Measurements from ENCODE around the gene SERPINB5.
A peak's percentile ranks its signal among the peaks of the same experiment; 100 is the strongest.

SERPINB5 gene

GRCh38 chr18:63520053-63520685 lies 43.4 kb downstream of the SERPINB5 start:
- H3K36me3 ChIP-seq (ENCODE audit: control insufficient read depth, insufficient read depth, low read length), result no peaks in the 10 kb centered on the region
- H3K4me3 ChIP-seq (ENCODE audit: extremely low read depth, insufficient read depth, low read length, poor library complexity, severe bottlenecking), result no peak overlapping the region
- H3K4me1 ChIP-seq (ENCODE audit: control insufficient read depth, insufficient read depth, low read length, poor library complexity, severe bottlenecking), result no peaks in the 10 kb centered on the region
- WGBS, 2 experiments (ENCODE audit: insufficient coverage in 2 of 2), result 76 to 86% methylated on average over 2 to 3 of the region's 3 CpGs
- H3K9me3 ChIP-seq (ENCODE audit: control insufficient read depth, low read length), result no peaks in the 10 kb centered on the region
- H3K27ac ChIP-seq (ENCODE audit: low read depth, low read length, severe bottlenecking), result no peak overlapping the region

- Histone ChIP-seq H3K27ac (ENCODE audit: low read depth, low read length, severe bottlenecking) (no peak overlapping the region), H3K4me1 (ENCODE audit: control insufficient read depth, insufficient read depth, low read length, poor library complexity, severe bottlenecking) (no peaks in the 10 kb centered on the region), H3K9me3 (ENCODE audit: control insufficient read depth, low read length) (no peaks in the 10 kb centered on the region), H3K4me3 (ENCODE audit: extremely low read depth, insufficient read depth, low read length, poor library complexity, severe bottlenecking) (no peak overlapping the region), H3K36me3 (ENCODE audit: control insufficient read depth, insufficient read depth, low read length) (no peaks in the 10 kb centered on the region)
- WGBS, 2 experiments (ENCODE audit: insufficient coverage in 2 of 2), result 45 to 89% methylated on average over 2 to 3 of the region's 4 CpGs
Observed at GRCh38 chr18:63523660-63524059, 46.9 kb downstream of the SERPINB5 start.

DNA sequence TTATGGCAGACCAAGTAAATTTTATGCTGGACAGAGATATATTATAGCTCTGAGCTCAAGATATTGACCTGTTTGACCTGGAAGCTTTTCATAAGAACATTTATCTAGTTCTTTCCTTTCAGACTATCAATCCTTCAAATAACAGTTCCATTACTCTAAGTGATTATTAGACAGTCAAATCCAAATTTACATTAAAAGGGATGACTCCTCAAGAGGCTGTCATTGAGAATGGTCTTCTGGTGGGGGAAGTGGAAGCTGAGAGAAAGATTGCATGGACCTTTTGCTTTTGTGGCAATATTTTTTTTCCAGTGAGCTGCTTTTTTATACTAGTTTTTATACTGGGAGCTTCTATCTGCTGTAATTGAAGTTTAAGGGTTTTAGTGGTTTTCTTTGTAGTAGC lies 50.5 kb downstream of the SERPINB5 start:
- Histone ChIP-seq H3K4me3 (ENCODE audit: extremely low read depth, insufficient read depth, low read length, poor library complexity, severe bottlenecking) (no peak overlapping the region), H3K36me3 (ENCODE audit: control insufficient read depth, insufficient read depth, low read length) (no peaks in the 10 kb centered on the region), H3K9me3 (ENCODE audit: control insufficient read depth, low read length) (no peaks in the 10 kb centered on the region), H3K27ac (ENCODE audit: low read depth, low read length, severe bottlenecking) (no peak overlapping the region), H3K4me1 (ENCODE audit: control insufficient read depth, insufficient read depth, low read length, poor library complexity, severe bottlenecking) (no peaks in the 10 kb centered on the region)

DNA sequence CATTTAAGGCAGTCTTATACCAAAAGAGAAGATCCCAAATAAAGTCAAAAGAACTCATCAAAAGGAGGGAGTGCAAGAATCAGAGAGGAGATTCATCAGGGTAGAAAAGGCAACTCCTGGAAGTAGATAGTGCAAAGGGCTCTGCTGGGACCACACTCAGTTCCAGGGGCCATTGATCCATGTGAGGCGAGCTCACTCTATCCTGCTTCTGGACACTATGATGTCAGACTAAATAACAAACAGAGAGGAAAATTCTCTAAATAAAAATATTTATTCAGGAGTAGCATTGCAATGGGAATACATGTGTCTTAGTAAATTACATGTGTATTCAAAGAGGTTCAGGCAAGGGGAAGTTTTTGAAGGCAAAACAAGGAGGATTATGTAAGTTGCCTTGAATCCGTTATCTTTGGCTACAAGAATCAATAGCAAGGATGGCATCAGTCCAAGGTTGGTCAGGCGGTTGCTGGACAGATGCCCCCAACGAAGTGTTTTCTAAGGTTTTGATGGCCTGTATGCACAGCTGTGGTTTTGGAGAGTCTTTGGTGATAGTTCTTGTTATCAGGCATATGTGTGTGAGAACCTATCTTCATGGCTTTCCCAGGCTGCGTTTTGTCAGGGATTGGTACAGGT lies 52.2 kb downstream of the SERPINB5 start:
- H3K4me1 ChIP-seq (ENCODE audit: control insufficient read depth, insufficient read depth, low read length, poor library complexity, severe bottlenecking), result no peaks in the 10 kb centered on the region
- no peaks in the 10 kb centered on the region for H3K9me3 ChIP-seq (ENCODE audit: control insufficient read depth, low read length)
- no peak overlapping the region for H3K4me3 ChIP-seq (ENCODE audit: extremely low read depth, insufficient read depth, low read length, poor library complexity, severe bottlenecking)
- no peaks in the 10 kb centered on the region for H3K36me3 ChIP-seq (ENCODE audit: control insufficient read depth, insufficient read depth, low read length)
- no peak overlapping the region for H3K27ac ChIP-seq (ENCODE audit: low read depth, low read length, severe bottlenecking)
- 92 to 100% methylated on average over 1 to 4 of the region's 5 CpGs for WGBS, 2 experiments (ENCODE audit: insufficient coverage in 2 of 2)

- H3K4me3 ChIP-seq (ENCODE audit: extremely low read depth, insufficient read depth, low read length, poor library complexity, severe bottlenecking), result no peak overlapping the region
- H3K4me1 ChIP-seq (ENCODE audit: control insufficient read depth, insufficient read depth, low read length, poor library complexity, severe bottlenecking), result no peaks in the 10 kb centered on the region
- H3K36me3 ChIP-seq (ENCODE audit: control insufficient read depth, insufficient read depth, low read length), result no peaks in the 10 kb centered on the region
- H3K27ac ChIP-seq (ENCODE audit: low read depth, low read length, severe bottlenecking), result no peak overlapping the region
- 100% methylated on average over 1 of the region's 2 CpGs for WGBS, 2 experiments (ENCODE audit: insufficient coverage in 2 of 2)
- no peaks in the 10 kb centered on the region for H3K9me3 ChIP-seq (ENCODE audit: control insufficient read depth, low read length)
Observed at GRCh38 chr18:63532471-63532870, 55.7 kb downstream of the SERPINB5 start.

DNA sequence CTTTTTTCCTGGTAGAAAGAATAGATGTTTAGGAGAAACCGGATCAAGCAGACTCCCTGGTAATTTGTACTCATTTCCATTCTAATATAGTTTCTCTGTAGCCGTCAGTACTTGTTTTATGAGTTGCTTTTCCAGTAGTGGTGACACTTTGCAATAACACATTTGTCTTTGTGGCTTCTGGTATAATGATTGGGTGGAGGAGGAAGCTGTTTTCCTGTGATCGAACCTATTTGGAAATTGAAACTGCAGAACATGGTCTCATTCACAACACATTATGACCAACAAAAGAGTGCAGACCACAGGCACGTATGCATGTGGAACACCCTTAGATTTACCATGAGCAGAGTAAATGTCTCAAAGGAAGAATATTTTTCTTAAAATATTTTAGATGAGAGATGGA lies 57.9 kb downstream of the SERPINB5 start:
- Histone ChIP-seq H3K9me3 (ENCODE audit: control insufficient read depth, low read length) (no peaks in the 10 kb centered on the region), H3K27ac (ENCODE audit: low read depth, low read length, severe bottlenecking) (no peak overlapping the region)

GRCh38 chr18:63539904-63540510 lies 63.2 kb downstream of the SERPINB5 start:
- H3K36me3 ChIP-seq (ENCODE audit: control insufficient read depth, insufficient read depth, low read length), result no peaks in the 10 kb centered on the region
- WGBS, 2 experiments (ENCODE audit: insufficient coverage in 2 of 2), result 75 to 95% methylated on average over 3 of the region's 3 CpGs
- no peaks in the 10 kb centered on the region for H3K9me3 ChIP-seq (ENCODE audit: control insufficient read depth, low read length)
- H3K4me1 ChIP-seq (ENCODE audit: control insufficient read depth, insufficient read depth, low read length, poor library complexity, severe bottlenecking), result no peaks in the 10 kb centered on the region
- no peak overlapping the region for H3K4me3 ChIP-seq (ENCODE audit: extremely low read depth, insufficient read depth, low read length, poor library complexity, severe bottlenecking)
- peak overlapping the region; percentile 17 for H3K27ac ChIP-seq (ENCODE audit: low read depth, low read length, severe bottlenecking)

More for the DNA sequence above, 57.9 kb downstream of the SERPINB5 start:
- WGBS, 2 experiments (ENCODE audit: insufficient coverage in 2 of 2), result no CpG with 5 or more reads among the region's 4 CpGs
- Histone ChIP-seq H3K4me1 (ENCODE audit: control insufficient read depth, insufficient read depth, low read length, poor library complexity, severe bottlenecking) (no peaks in the 10 kb centered on the region), H3K4me3 (ENCODE audit: extremely low read depth, insufficient read depth, low read length, poor library complexity, severe bottlenecking) (no peak overlapping the region), H3K36me3 (ENCODE audit: control insufficient read depth, insufficient read depth, low read length) (no peaks in the 10 kb centered on the region)

DNA sequence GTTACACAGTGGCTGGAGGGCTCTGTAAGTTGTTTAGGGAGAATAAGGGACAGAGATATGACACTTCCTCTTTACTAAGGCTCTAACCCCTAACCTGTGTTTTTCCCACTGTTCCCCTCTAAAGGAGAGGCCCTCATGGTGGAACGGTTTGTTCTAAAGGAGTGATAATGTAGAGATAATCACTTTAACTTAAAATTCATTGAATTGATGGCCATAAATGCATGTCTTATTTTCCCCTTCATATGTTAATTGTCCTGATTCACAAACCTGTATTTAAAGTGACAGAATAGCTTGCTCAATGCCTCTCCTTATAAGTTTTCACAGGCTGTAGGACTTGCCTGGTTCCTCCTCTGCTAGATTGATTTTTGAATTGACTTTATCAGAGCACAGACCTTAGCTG lies 65.3 kb downstream of the SERPINB5 start, which contains the start of gene SERPINB12:
SERPINB12 (plus strand) TSS at position 301 of the 400 bp plus-strand sequence. CDS start 13,791 bp downstream, outside the sequence.
- no CpG with 5 or more reads among the region's 1 CpG for WGBS, 2 experiments (ENCODE audit: insufficient coverage in 2 of 2)
- H3K27ac ChIP-seq (ENCODE audit: low read depth, low read length, severe bottlenecking), result no peak within 1 kb of the TSS
- no peaks in the 10 kb centered on the region for H3K9me3 ChIP-seq (ENCODE audit: control insufficient read depth, low read length)
- no peak within 1 kb of the TSS for H3K4me3 ChIP-seq (ENCODE audit: extremely low read depth, insufficient read depth, low read length, poor library complexity, severe bottlenecking)
- no peaks in the 10 kb centered on the region for H3K4me1 ChIP-seq (ENCODE audit: control insufficient read depth, insufficient read depth, low read length, poor library complexity, severe bottlenecking)
- no peaks in the 10 kb centered on the region for H3K36me3 ChIP-seq (ENCODE audit: control insufficient read depth, insufficient read depth, low read length)

DNA sequence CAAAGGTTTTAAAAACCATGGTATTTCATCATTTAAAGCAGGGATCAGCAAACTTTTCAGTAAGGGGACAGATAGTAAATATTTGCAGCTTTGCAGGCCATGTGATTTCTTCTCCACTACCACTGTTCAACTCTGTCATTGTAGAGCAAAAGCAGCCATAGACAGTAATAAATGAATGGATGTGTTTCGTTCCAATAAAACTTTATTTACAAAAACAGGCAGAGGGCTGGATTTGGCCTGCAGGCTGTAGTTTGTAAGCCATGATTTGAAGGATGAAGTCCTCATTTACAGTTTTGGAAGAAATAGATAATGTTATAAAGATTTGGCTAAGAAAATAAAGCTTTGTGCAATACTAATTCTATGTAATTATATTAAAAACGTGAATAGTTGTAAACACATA lies 67.3 kb downstream of the SERPINB5 start:
- no peaks in the 10 kb centered on the region for H3K4me1 ChIP-seq (ENCODE audit: control insufficient read depth, insufficient read depth, low read length, poor library complexity, severe bottlenecking)
- no peak overlapping the region for H3K27ac ChIP-seq (ENCODE audit: low read depth, low read length, severe bottlenecking)
- no peak overlapping the region for H3K4me3 ChIP-seq (ENCODE audit: extremely low read depth, insufficient read depth, low read length, poor library complexity, severe bottlenecking)
- H3K36me3 ChIP-seq (ENCODE audit: control insufficient read depth, insufficient read depth, low read length), result no peaks in the 10 kb centered on the region
- WGBS, 2 experiments (ENCODE audit: insufficient coverage in 2 of 2), result no CpG with 5 or more reads among the region's 2 CpGs
- H3K9me3 ChIP-seq (ENCODE audit: control insufficient read depth, low read length), result no peaks in the 10 kb centered on the region

DNA sequence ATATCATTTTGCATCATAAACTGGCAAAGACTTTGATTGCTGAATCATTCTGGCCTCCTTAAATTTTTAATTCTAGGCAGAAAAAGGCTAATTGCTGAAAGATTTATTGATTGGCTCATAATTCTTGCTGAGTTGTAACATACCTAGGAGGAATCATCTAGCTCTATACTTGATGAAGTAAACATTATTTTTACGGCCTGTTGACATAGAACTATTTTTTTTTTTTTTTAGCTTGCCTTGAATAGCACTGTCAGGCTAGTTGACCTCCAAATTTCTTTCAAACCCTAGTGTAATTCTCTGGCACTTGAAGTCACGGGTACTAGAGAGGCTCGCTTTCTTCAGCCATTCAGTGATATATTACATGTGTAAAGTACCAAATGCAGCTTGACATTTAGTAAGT lies 68.2 kb downstream of the SERPINB5 start:
- H3K9me3 ChIP-seq (ENCODE audit: control insufficient read depth, low read length), result no peaks in the 10 kb centered on the region
- 100% methylated on average over 2 of the region's 3 CpGs; no CpG with 5 or more reads in 1 of the 2 experiments for WGBS, 2 experiments (ENCODE audit: insufficient coverage in 2 of 2)
- H3K4me3 ChIP-seq (ENCODE audit: extremely low read depth, insufficient read depth, low read length, poor library complexity, severe bottlenecking), result no peak overlapping the region
- no peak overlapping the region for H3K27ac ChIP-seq (ENCODE audit: low read depth, low read length, severe bottlenecking)
- no peaks in the 10 kb centered on the region for H3K4me1 ChIP-seq (ENCODE audit: control insufficient read depth, insufficient read depth, low read length, poor library complexity, severe bottlenecking)
- H3K36me3 ChIP-seq (ENCODE audit: control insufficient read depth, insufficient read depth, low read length), result no peaks in the 10 kb centered on the region

- Histone ChIP-seq H3K36me3 (ENCODE audit: control insufficient read depth, insufficient read depth, low read length) (no peaks in the 10 kb centered on the region), H3K4me3 (ENCODE audit: extremely low read depth, insufficient read depth, low read length, poor library complexity, severe bottlenecking) (no peak overlapping the region), H3K9me3 (ENCODE audit: control insufficient read depth, low read length) (no peaks in the 10 kb centered on the region), H3K27ac (ENCODE audit: low read depth, low read length, severe bottlenecking) (no peak overlapping the region), H3K4me1 (ENCODE audit: control insufficient read depth, insufficient read depth, low read length, poor library complexity, severe bottlenecking) (peaks cover 12% of the 10 kb centered on the region)
- WGBS, 2 experiments (ENCODE audit: insufficient coverage in 2 of 2), result no CpG with 5 or more reads among the region's 1 CpG
Observed at GRCh38 chr18:63550068-63550467, 73.3 kb downstream of the SERPINB5 start.
